ENCODE measurements around the gene TMEM229A.
"Not testable (repeated sequence)": the region's sequence is repeated elsewhere in the genome, so short reads cannot be mapped to it uniquely, and the experiment has no call there.

Gene TMEM229A

GRCh38 chr7:124032369-124033094 lies at the start of gene TMEM229A:
Gene TMEM229A, minus strand, starts transcription at chr7:124033067. Its CDS starts 64 bp downstream, at chr7:124033003.
- no peak for TF ChIP-seq MYC (IDR thresholded peaks at IDR 0.05; ENCODE audit: low read depth, low read length)
- TF ChIP-seq, protein P1, sequence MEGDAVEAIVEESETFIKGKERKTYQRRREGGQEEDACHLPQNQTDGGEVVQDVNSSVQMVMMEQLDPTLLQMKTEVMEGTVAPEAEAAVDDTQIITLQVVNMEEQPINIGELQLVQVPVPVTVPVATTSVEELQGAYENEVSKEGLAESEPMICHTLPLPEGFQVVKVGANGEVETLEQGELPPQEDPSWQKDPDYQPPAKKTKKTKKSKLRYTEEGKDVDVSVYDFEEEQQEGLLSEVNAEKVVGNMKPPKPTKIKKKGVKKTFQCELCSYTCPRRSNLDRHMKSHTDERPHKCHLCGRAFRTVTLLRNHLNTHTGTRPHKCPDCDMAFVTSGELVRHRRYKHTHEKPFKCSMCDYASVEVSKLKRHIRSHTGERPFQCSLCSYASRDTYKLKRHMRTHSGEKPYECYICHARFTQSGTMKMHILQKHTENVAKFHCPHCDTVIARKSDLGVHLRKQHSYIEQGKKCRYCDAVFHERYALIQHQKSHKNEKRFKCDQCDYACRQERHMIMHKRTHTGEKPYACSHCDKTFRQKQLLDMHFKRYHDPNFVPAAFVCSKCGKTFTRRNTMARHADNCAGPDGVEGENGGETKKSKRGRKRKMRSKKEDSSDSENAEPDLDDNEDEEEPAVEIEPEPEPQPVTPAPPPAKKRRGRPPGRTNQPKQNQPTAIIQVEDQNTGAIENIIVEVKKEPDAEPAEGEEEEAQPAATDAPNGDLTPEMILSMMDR (IDR thresholded peaks at IDR 0.05; ENCODE audit: low read depth, low read length) = no peak
- TF ChIP-seq, protein P2, sequence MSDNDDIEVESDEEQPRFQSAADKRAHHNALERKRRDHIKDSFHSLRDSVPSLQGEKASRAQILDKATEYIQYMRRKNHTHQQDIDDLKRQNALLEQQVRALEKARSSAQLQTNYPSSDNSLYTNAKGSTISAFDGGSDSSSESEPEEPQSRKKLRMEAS (IDR thresholded peaks at IDR 0.05; ENCODE audit: low read depth, low read length) = no peak
- no peak for TF ChIP-seq POLR2A (IDR thresholded peaks at IDR 0.05; ENCODE audit: extremely low read depth, insufficient read length)
- DNase-seq (ENCODE audit: low read depth) = no peak
- no peak within 1 kb of the TSS for H3K4me3 ChIP-seq (ENCODE audit: low read depth, low read length)

DNA sequence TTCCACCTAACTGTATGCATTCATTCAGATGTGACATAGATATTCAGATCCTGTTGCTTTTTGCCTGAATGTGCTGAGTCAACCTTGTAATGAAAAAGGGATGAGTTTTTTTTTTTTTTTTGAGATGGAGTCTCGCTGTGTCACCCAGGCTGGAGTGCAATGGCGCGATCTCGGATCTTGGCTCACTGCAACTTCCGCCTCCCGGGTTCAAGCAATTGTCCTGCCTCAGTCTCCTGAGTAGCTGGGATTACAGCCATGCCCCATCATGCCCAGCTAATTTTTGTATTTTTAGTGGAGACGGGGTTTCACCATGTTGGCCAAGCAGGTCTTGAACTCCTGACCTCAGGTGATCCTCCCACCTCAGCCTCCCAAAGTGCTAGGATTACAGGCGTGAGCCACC lies 49.4 kb upstream of the TMEM229A start:
- H3K4me3 ChIP-seq (ENCODE audit: low read depth, low read length) = not testable (repeated sequence)

DNA sequence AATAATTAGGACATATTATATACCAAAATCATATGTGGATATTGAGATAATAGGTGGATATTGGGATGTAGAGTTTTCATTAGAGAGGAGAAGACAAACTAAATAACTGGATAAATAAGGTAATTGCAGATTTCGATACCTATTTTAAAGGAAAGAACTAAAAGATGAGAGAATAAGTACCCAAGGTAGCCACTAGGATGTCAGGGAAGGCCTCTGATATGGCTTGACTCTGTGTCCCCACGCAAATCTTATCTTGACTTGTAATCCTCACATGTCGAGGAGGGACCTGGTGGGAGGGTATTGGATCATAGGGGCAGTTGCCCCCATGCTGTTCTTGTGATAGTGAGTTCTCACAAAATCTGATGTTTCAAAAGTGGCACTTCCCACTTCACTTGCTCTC lies 44.7 kb upstream of the TMEM229A start:
- TF ChIP-seq, protein P1 (IDR thresholded peaks at IDR 0.05; ENCODE audit: low read depth, low read length) = no peak
- TF ChIP-seq POLR2A (IDR thresholded peaks at IDR 0.05; ENCODE audit: extremely low read depth, insufficient read length) (no peak), MYC (IDR thresholded peaks at IDR 0.05; ENCODE audit: low read depth, low read length) (no peak)
- TF ChIP-seq, protein P2 (IDR thresholded peaks at IDR 0.05; ENCODE audit: low read depth, low read length) = no peak
- no peak for DNase-seq (ENCODE audit: low read depth)
- H3K4me3 ChIP-seq (ENCODE audit: low read depth, low read length) = no peak overlapping the region

More for the DNA sequence above, 49.4 kb upstream of the TMEM229A start:
- DNase-seq (ENCODE audit: low read depth) = not testable (repeated sequence)

GRCh38 chr7:124076841-124077240 lies 44.0 kb upstream of the TMEM229A start:
- TF ChIP-seq, protein P2 (IDR thresholded peaks at IDR 0.05; ENCODE audit: low read depth, low read length) = no peak
- TF ChIP-seq, protein P1 (IDR thresholded peaks at IDR 0.05; ENCODE audit: low read depth, low read length) = no peak
- TF ChIP-seq POLR2A (IDR thresholded peaks at IDR 0.05; ENCODE audit: extremely low read depth, insufficient read length) (no peak), MYC (IDR thresholded peaks at IDR 0.05; ENCODE audit: low read depth, low read length) (no peak)
- DNase-seq (ENCODE audit: low read depth) = no peak
- no peak overlapping the region for H3K4me3 ChIP-seq (ENCODE audit: low read depth, low read length)

- no peak overlapping the region for H3K4me3 ChIP-seq (ENCODE audit: low read depth, low read length)
- DNase-seq (ENCODE audit: low read depth) = no peak
- TF ChIP-seq, protein P2 (IDR thresholded peaks at IDR 0.05; ENCODE audit: low read depth, low read length) = no peak
- TF ChIP-seq, protein P1 (IDR thresholded peaks at IDR 0.05; ENCODE audit: low read depth, low read length) = no peak
- TF ChIP-seq MYC (IDR thresholded peaks at IDR 0.05; ENCODE audit: low read depth, low read length) (no peak), POLR2A (IDR thresholded peaks at IDR 0.05; ENCODE audit: extremely low read depth, insufficient read length) (no peak)
Measured at GRCh38 chr7:124074007-124074406, 41.1 kb upstream of the TMEM229A start.

- DNase-seq (ENCODE audit: low read depth) = no peak
- TF ChIP-seq, protein P2 (IDR thresholded peaks at IDR 0.05; ENCODE audit: low read depth, low read length) = no peak
- TF ChIP-seq, protein P1 (IDR thresholded peaks at IDR 0.05; ENCODE audit: low read depth, low read length) = no peak
- TF ChIP-seq POLR2A (IDR thresholded peaks at IDR 0.05; ENCODE audit: extremely low read depth, insufficient read length) (no peak), MYC (IDR thresholded peaks at IDR 0.05; ENCODE audit: low read depth, low read length) (no peak)
- no peak overlapping the region for H3K4me3 ChIP-seq (ENCODE audit: low read depth, low read length)
Measured at GRCh38 chr7:124073310-124073645, 40.4 kb upstream of the TMEM229A start.

All from NB4 (cell line).